SK-N-SH treated with all-trans-retinoic acid at 6 μM for 48 hours (cell line): ENCODE data around the gene PTH1R.

Experiments used
- ATAC-seq: fragments of 200-7000 bp; cut with Tn5 transposase; 3 replicates; pipeline ENCODE4 v1.9.1; 2020; ENCODE audit warnings: mild to moderate bottlenecking, moderate library complexity
- BACH2 ChIP-seq: fragments of 250-450 bp; sonication (Bioruptor Pico); IDR thresholded peaks from 2 replicates; pipeline ENCODE4 v1.9.0; 2021; ENCODE audit warnings: mild to moderate bottlenecking, borderline replicate concordance
- CSDC2 ChIP-seq: fragments of 250-450 bp; sonication (Bioruptor Pico); IDR thresholded peaks from 2 replicates; pipeline ENCODE4 v1.5.0; 2020; ENCODE audit warnings: mild to moderate bottlenecking, moderate library complexity
- ESRRG ChIP-seq: fragments of 250-450 bp; sonication (Bioruptor Pico); IDR thresholded peaks from 2 replicates; pipeline ENCODE4 v1.6.1; 2021; ENCODE audit warnings: mild to moderate bottlenecking
- GLIS3 ChIP-seq: fragments of 250-450 bp; sonication (Bioruptor Pico); IDR thresholded peaks from 2 replicates; pipeline ENCODE4 v1.5.0; 2020; ENCODE audit warnings: mild to moderate bottlenecking, moderate library complexity
- ISL1 ChIP-seq: fragments of 250-450 bp; sonication (Bioruptor Pico); IDR thresholded peaks from 2 replicates; pipeline ENCODE4 v2.1.2; 2022; ENCODE audit warnings: mild to moderate bottlenecking, moderate library complexity
- OSR1 ChIP-seq: fragments of 250-450 bp; sonication (Bioruptor Pico); IDR thresholded peaks from 2 replicates; pipeline ENCODE4 v1.8.0; 2022; ENCODE audit warnings: moderate library complexity, mild to moderate bottlenecking, inconsistent platforms
- POU6F1 ChIP-seq: fragments of 250-450 bp; sonication (Bioruptor Pico); IDR thresholded peaks from 2 replicates; pipeline ENCODE4 v1.8.0; 2021; ENCODE audit warnings: low read depth, mild to moderate bottlenecking, moderate library complexity, borderline replicate concordance
- PPARA ChIP-seq: fragments of 250-450 bp; sonication (Bioruptor Pico); IDR thresholded peaks from 2 replicates; pipeline ENCODE4 v1.5.0; 2020; ENCODE audit warnings: mild to moderate bottlenecking, borderline replicate concordance
- RARB ChIP-seq: fragments of 250-450 bp; sonication (Bioruptor Pico); IDR thresholded peaks from 2 replicates; pipeline ENCODE4 v1.8.0; 2021; ENCODE audit warnings: mild to moderate bottlenecking, moderate library complexity
- SNAI2 ChIP-seq: fragments of 250-450 bp; sonication (Bioruptor Pico); IDR thresholded peaks from 2 replicates; pipeline ENCODE4 v1.5.0; 2020; ENCODE audit warnings: mild to moderate bottlenecking, moderate library complexity
- TOX ChIP-seq: fragments of 250-450 bp; sonication (Bioruptor Pico); IDR thresholded peaks from 2 replicates; pipeline ENCODE4 v1.8.0; 2021; ENCODE audit warnings: mild to moderate bottlenecking, moderate library complexity, borderline replicate concordance
- TSHZ2 ChIP-seq: fragments of 250-450 bp; sonication (Bioruptor Pico); IDR thresholded peaks from 2 replicates; pipeline ENCODE4 v1.5.0; 2020; ENCODE audit warnings: mild to moderate bottlenecking, moderate library complexity
- ZC3H10 ChIP-seq: fragments of 250-450 bp; sonication (Bioruptor Pico); IDR thresholded peaks from 2 replicates; pipeline ENCODE4 v1.5.1; 2021; ENCODE audit warnings: mild to moderate bottlenecking, moderate library complexity
- ZFP3 ChIP-seq: fragments of 250-450 bp; sonication (Bioruptor Pico); IDR thresholded peaks from 2 replicates; pipeline ENCODE4 v1.5.0; 2020; ENCODE audit warnings: mild to moderate bottlenecking, moderate library complexity
- ZNF565 ChIP-seq: fragments of 450-650 bp; formaldehyde crosslinking; conservative IDR thresholded peaks from 2 replicates; pipeline ENCODE4 v1.5.0; 2020; ENCODE audit warnings: low read depth, mild to moderate bottlenecking, moderate library complexity
- ZNF70 ChIP-seq: fragments of 450-650 bp; formaldehyde crosslinking; IDR thresholded peaks from 2 replicates; pipeline ENCODE4 v1.5.0; 2020; ENCODE audit warnings: mild to moderate bottlenecking, moderate library complexity
- ZNF8 ChIP-seq: fragments of 450-650 bp; formaldehyde crosslinking; IDR thresholded peaks from 2 replicates; pipeline ENCODE4 v1.5.0; 2020; ENCODE audit warnings: mild to moderate bottlenecking, moderate library complexity
- TF ChIP-seq, protein P1 (sequence below): fragments of 250-450 bp; sonication (Bioruptor Pico); IDR thresholded peaks from 2 replicates; pipeline ENCODE4 v1.5.1; 2020; ENCODE audit warnings: low read depth, mild to moderate bottlenecking, moderate library complexity
- TF ChIP-seq, protein P2 (sequence below): fragments of 250-450 bp; sonication (Bioruptor Pico); IDR thresholded peaks from 2 replicates; pipeline ENCODE4 v1.8.0; 2020; ENCODE audit warnings: mild to moderate bottlenecking, moderate library complexity, borderline replicate concordance

The PTH1R gene

GRCh38 chr3:46908294-46908985, 30.9 kb downstream of the PTH1R start:
- no peak for ATAC-seq
- TF ChIP-seq SNAI2 (CRISPR knock-in tag), result no peak
- no peak for TF ChIP-seq ZNF8 (CRISPR knock-in tag)
- no peak for TF ChIP-seq TOX
- no peak for TF ChIP-seq RARB (CRISPR knock-in tag)
- TF ChIP-seq OSR1 (CRISPR knock-in tag), result no peak
- TF ChIP-seq ZFP3 (CRISPR knock-in tag), result no peak
- TF ChIP-seq, protein P1, sequence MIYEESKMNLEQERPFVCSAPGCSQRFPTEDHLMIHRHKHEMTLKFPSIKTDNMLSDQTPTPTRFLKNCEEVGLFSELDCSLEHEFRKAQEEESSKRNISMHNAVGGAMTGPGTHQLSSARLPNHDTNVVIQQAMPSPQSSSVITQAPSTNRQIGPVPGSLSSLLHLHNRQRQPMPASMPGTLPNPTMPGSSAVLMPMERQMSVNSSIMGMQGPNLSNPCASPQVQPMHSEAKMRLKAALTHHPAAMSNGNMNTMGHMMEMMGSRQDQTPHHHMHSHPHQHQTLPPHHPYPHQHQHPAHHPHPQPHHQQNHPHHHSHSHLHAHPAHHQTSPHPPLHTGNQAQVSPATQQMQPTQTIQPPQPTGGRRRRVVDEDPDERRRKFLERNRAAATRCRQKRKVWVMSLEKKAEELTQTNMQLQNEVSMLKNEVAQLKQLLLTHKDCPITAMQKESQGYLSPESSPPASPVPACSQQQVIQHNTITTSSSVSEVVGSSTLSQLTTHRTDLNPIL (CRISPR knock-in tag), result no peak
- TF ChIP-seq ISL1 (CRISPR knock-in tag), result no peak
- TF ChIP-seq, protein P2, sequence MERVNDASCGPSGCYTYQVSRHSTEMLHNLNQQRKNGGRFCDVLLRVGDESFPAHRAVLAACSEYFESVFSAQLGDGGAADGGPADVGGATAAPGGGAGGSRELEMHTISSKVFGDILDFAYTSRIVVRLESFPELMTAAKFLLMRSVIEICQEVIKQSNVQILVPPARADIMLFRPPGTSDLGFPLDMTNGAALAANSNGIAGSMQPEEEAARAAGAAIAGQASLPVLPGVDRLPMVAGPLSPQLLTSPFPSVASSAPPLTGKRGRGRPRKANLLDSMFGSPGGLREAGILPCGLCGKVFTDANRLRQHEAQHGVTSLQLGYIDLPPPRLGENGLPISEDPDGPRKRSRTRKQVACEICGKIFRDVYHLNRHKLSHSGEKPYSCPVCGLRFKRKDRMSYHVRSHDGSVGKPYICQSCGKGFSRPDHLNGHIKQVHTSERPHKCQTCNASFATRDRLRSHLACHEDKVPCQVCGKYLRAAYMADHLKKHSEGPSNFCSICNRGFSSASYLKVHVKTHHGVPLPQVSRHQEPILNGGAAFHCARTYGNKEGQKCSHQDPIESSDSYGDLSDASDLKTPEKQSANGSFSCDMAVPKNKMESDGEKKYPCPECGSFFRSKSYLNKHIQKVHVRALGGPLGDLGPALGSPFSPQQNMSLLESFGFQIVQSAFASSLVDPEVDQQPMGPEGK (CRISPR knock-in tag), result no peak

DNA sequence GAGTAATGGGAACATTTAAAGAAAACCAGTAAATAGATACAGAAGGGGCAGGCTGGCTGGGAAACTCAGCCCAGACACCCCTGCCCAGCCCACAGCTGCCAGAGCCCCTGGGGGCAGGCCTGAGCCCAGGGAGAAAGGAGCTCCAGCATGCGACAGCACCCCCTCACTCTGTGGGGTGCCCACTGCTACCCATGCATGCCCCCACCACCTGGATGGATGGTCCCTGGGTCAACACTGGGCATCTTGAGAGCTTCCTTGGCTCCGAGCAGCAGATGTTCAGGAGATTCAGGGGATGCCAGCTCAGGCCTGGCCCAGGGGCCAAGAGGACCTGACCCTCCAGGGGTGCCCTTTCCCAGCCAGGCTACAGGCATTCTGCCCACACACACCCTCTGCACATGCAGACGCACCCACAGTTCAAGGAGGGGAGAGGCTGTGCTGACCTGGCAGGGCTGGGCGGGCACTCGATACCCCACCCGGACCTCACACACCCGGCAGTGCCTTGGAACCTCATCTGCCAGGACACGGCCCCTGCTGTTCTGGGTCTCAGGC, 31.5 kb downstream of the PTH1R start:
- ATAC-seq, result peak; percentile 26
- TF ChIP-seq ZFP3 (CRISPR knock-in tag) (no peak), ZNF565 (CRISPR knock-in tag) (no peak), TOX (no peak), CSDC2 (no peak), PPARA (CRISPR knock-in tag) (no peak), ZC3H10 (no peak), ESRRG (CRISPR knock-in tag) (no peak), BACH2 (no peak), TSHZ2 (CRISPR knock-in tag) (no peak), POU6F1 (CRISPR knock-in tag) (no peak), ZNF8 (CRISPR knock-in tag) (no peak), OSR1 (CRISPR knock-in tag) (no peak), RARB (CRISPR knock-in tag) (no peak), ISL1 (CRISPR knock-in tag) (no peak), GLIS3 (no peak), ZNF70 (CRISPR knock-in tag) (no peak)
- TF ChIP-seq, protein P1 (CRISPR knock-in tag), result no peak
- TF ChIP-seq, protein P2 (CRISPR knock-in tag), result no peak
